Measurements from ENCODE around the gene P2RY6.

Gene P2RY6

DNA sequence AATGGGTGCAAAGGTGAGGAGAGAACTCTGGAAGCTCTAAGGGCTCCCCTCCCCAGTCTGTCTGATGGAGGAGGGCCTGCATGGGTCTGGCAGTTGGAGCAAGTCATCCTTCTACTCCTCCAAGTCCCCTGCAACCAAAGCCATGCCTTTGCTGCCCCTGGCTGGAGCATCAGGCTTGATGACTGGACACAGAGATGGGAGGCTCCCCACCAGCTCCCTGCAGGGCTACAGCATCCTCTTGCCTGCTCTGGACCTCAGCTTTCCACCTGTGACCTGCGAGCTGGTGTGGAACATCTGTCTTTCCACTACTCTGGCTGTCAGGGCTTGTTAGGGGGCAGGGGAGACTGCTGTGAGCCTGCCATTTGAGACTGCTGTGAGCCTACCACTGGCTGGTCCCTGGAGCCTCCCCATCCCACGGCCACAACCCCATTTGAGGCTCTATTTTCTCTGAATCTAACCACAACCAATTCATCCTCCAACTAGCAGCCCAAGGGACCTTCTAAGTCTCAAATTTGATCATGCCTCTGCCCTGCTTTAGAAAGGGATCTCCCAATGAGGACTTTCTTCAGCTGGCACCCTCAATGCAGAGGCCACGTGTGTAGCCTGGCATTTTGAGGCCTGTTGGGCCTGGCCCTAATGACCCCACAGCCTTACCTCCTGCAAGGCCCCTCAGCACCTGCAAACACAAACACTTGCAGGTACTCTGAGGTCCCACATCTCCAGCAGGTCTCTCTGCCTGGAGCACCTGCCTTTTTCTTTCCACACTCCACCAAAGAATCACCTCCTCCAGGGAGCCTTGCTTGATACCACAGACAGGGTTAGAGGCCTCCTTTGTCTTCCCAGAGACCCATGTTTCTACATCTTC lies 9.9 kb downstream of the P2RY6 start:
- no peak for DNase-seq

DNA sequence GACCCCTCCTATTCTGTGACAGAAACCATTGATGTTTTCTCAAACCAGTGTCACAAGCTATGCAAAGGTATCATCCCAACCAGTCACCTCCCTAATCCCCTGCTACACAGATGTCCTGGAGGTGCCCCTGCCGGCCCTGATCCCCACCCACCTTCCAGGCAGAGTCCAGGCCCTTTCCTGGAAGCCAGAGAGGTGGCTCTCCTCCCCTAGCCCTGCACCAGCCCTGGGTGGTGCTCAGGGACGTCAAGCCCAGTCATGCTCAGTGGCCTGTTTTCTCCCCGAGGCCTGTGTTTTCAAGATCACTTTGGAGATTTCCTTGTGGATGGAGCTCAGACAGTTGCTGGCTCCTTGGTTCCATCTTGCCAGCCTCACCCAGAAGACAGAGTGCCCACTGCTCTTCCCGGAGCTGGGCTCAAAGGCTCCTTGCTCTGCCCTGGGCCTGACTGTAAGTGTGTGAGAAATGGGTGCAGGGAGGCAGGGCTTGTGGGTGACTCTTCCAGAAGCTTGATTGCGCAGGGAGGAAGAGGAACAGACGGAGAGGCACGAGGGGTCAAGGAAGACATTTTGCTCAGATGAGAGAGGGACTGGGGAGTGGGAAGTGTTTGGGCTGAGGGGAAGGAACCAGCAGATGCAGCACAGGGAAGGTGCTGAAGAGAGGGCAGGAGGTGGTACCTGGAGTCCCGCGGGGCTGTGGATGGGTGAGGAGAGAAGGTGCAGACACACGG lies 11.3 kb downstream of the P2RY6 start:
- no peak for DNase-seq

DNA sequence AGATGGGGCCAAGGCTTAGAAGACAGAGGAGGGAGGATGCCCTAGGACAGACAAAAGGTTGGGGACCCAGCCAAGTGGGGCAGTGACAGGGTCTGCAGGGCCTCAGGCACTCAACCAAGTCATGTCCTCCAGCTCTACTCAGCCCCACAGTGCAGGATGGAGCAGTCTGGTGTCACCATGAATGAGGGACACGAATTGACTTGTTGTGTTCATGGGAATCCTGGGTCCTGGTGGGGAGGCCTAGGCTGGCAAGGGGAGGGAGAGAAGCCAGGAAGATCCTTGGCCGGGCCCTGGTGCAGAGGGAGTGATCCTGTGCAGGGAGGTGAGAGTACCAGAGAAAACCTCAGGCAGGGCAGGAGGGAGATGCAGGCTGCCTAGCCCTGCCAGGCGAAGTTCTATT lies 12.0 kb downstream of the P2RY6 start:
- no peak for DNase-seq

DNA sequence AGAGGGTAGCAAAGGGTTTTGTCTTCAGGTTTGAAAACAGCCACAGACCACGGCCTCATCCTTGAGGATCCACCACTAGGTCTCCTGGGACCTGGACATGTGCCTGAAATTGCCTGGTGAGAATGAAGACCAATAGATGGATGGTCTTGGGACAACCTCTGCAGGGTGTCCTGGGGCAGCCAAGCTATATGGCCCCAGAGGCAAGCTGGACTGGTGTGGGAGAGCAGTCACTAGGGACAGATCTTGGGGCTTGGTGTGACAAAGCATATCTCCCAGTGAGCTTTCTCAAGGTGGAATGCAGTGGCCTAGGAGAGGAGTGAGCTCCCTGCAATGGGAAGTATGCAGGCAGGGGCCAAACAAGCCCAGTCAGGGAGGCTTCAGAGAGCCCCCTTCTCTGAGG lies 13.6 kb downstream of the P2RY6 start:
- DNase-seq: no peak

DNA sequence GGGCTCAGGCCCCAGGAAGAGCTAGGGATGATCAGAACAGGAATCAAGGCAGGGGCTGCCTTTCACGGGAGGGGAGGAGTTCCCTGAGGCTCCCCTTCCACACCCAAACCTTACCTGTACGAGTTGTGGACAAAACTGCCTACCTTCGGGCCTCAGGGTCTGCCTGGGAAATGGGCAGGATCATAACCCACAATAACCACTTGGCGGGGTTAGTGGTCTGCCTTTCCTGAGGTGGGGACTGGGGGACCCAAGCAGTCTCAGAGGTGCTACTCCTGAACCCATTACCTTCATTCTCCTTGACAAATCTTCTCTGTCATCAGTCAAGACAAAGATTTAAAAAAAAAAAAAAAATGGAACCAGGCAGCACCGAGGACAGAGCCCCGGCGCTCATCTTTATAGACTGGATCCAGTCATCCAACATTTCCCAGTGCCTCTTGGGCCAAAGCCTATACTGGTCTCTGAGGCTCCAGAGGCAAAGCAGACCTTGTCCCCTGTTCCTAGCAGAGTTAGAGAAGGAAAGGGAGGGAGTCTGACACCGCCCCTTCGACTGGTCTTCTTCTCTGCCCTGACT lies 14.2 kb downstream of the P2RY6 start:
- no peak for DNase-seq

DNA sequence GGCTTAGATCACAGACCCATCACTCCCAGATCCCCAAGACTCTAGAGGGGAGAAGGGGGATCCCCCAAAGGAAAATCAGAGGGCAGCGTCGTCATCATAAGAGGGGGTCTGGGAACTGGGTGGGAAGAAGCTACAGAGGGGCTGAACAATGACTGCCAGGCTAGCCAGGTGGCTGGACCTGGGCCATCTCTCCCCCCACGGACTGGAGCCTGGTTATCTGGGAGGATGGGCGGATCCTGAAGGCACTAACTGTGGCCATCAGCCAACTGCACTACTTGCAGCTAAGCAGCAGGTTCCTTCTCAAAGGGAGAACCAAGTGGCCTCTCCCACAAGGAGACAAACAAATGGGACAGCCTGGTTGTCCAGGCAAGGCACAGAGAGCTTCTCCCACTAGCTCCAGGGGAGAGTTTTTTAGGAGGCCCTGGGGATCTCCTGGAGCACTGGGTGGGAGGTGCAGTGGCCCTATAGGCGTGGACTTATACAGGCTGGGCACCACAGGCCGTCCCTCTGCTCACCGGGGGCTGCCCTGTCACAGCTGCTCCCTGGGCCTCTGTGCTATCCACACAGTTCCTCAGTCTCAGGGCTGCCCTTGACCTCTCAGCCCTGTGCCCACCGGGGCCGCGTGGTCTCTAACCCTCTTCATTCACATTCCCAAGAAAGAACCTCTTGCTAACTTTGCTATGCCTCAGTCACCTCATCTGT lies 15.4 kb downstream of the P2RY6 start:
- DNase-seq: no peak

DNA sequence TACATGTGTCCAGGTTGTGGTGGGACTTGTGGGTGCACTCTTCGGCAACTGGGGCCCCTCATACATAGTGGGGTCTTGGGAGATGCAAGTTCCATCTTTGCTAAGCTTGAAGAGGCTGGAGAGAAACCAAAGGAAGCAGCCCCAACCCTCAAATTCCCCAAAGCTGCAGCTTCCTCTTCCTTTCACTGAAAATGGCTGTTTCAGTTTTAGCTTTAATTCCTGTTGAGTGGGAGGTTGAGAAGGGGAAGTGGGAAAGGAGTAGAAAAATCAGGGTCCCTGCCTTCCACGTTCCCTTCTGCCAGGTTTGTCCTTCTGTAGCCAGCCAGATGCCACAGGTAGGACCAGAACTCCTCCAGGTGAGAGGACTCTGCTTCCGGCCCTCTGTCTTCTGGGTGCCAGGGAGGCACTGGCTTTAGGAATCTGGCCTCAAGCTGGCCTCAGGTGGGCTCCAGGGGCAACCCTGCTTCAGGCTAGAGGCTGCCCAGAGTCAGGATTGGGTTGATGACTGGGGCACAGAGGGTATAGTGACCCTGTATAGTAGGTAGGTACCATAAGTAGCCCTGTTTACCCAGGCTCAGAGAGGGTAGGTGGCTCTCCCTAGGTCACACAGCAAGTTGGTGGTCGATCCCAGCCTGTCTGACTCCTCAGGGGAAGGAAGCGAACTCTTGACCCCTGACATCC lies 16.2 kb downstream of the P2RY6 start:
- no peak for DNase-seq

DNA sequence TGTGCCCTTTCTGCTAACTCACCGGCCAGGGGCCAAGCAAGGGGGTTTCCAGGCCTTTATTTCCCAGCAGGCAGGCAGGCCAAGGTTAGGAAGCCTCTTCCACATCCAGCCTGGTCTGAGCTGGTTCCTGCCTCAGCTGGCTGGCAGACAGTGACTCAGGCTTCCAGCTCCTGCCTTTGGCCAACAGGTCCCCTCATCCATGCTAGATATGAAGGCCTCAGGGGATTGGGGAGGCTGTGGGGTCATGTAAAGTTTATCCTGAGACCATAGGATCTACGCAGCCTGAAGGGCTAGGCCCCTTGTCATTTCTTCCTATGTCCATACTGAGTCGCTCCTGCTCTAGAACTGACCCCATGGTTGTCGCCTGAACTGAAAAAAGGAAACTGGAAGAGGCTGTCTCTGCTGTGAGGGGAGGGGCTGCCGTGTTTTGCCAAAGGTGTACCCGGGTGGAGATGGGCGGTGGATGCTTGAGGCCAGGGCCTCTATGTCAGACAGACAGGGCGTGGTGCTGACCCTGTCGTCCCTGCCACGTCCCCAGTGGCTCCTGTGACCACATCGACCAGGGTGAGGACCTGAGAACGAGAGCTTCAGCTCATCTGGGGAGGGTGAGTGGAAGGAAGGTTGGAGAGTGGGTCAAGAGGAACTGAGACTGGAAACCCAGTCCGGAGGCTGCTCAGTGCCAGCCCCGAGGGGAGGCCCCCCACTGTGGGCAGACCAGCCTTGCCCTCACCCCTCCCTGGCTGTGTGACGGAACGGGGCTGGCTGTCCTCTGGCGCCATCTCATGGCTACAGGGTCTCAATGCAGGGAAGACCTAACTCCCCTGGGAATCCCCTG lies 17.0 kb downstream of the P2RY6 start:
- no peak for DNase-seq

DNA sequence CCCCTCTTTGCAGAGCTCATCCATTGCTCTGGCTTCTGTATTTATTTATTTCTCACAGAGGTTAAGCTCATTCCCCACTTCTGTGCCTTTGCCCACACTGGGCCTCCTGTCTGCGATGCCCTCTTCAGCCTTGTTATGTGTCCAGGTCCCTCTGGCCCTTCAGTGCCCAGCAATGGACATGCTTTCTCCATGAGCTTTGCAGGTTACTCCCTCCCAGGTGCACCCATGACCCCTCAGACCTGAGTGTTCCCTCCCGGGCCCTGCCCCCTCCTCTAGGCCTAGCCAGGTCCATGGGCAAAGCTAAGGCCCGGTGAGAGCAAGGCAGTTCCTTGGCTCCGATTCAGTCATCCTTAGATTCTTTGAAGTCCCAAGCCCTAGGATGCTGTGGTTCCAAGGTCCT lies 18.4 kb downstream of the P2RY6 start:
- no peak for DNase-seq

DNA sequence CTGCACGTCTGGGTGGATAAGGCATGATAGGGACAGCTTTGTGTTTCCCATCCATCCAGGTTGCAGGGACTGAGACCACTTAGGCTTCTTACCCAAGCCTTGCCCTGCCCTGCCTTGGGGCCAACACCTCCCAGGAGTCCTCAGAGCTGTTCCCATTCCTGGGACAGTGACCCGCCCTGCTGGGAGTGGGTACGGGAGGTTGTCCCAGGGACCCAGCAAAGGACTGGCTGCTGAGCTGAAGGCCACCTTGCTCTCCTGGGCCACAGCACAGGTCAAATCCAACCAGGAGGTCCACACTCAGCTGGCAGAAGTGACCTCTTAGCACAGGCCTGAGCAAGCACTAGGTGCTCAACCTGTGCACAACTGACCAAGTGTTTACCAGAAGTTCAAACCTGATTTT lies 19.1 kb downstream of the P2RY6 start:
- DNase-seq: no peak

DNA sequence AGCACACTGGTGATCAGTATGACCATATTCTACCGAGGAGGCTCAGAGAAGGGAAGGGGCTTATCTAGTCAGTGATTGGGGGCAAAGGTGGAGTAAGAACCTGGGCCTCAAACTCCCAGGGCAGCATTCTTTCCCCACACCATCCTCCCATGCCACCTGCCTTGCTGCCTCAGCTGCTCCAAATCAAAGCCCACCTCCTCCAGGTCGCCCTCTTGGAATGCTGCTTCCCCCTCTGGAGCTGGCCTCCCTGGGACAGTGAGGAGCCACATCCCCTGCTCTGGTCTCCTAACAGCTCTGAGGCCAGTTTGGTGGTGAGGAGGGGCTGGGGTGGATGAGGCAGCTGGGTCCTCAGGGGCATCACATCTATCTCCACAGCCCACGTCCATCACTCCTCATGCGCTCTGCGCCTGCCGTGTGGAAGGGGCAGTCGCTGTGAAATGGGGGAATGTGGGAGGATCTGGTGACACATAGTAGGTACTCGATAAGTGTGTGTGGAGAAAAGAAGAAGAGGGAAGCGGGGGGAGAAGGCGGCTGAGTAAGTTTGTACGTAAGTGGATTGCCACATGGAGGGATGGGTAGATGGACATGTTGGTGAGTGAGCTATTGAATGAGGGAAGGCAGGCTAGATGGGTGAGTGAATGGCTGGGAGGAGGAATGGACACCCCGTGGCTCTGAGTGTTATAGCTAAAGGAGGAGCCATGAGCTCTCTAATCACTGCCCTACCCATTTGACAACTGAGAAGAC lies 19.8 kb downstream of the P2RY6 start:
- DNase-seq: no peak

DNA sequence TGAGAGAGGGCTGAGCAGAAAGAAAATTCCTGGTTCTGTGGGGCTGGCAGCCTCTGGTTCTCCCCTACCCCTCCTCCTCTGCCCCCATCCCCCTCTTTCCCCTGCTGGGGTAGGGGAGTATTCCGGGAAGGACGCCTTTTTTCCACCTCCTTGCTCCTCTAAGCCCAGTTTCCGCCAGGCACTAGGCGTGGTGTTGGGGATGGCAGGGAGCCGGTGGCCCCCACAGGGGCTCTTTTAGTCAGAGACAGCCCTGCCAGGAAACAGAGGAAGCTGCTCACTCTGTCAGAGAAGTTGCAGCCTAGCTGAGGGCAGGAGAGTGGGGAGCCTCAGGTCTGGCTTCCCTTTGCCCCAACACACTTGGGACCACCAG lies 20.4 kb downstream of the P2RY6 start:
- no peak for DNase-seq

DNA sequence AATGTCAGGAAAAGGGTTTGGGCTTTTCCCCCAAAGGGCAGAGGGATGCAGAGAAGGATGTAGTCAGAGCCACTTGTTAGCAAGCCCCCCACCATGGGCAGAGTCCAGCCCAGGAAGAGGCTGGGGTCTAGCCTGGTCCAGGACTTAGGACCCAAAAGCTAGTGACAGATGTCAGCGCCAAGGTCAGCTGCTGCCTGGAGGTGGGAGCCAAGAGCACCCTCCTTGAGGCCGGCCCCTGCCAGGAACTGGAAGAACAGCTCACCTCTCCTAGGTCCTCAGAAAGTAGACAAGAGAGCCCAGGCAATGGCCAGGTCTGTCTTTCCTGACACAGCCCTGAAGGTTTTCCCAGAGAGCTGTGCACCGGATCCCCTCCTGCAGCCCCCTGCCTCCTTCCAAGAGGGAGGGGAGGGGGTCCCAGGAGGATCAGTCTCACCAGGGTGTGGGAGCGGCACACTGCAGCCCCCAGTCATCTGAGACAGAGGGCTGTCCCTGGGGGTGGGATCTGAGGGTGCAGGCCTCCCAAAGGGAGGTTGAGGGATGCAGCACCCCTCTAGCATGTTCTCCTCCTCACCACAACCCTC lies 21.3 kb downstream of the P2RY6 start:
- no peak for DNase-seq

DNA sequence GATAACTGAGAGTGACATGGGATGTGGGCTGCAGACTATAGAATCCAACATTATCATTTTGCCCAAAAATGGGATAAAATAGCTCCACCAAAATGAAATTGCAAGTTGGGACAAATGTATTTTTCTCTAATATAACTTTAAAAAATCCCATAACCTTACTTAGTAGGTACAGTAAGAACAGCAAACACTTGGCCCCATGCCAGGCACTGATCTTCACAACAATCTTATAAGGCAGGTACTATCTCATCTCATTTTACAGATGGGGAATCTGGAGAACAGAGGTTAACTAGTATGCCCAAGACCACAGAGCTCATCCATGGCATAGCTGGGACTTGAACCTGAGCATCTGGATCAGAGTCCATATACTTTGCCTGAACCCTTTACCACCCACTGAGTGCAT lies 22.5 kb downstream of the P2RY6 start:
- DNase-seq: no peak

DNA sequence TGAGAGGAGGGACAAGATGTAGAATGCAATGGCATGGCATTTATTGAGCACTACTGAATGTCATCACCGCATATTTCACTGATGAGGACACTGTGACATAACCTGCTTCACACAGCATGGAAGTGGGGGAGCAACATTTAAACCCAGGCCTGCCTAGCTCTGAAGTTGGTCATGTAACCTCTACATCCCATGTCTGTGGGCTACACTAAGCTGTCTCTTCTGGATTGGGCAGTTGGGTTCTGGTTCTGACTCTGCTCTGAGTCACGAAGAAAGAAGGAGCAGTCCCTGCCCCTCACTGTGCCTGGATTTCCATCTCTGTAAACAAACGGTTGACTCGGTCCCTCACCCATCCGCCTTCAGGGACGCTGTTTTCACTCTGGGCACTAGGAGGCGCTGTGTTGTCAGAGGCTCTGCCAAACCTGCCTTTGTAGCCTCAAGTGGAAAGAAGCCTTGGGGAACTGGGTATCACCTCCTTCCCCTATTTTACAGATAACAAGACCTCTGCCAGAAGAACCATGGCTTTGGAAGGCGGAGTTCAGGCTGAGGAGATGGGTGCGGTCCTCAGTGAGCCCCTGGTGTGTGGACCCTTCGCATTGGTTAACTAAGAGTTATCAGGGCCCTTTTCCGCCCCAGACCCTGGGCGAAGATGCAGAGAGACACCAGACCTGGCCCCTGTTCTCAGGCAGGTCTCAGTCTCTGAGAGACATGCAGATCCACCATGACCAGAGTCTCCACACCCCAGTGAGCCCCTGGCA lies 23.3 kb downstream of the P2RY6 start:
- DNase-seq: no peak

DNA sequence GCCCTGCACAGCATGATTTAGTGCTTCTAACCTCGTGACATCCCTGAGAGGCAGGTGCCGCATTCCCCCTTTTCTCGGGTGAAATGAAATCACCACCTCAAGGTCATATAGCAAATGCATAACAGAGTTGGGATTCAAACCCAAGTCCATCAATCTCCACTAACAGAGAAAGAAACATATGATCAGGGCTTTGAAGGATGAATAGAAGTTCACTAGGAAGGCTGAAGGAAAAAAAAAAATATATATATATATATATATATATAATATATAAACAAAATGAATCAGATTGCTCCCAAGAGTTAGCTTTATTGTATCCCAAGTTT lies 23.8 kb downstream of the P2RY6 start:
- DNase-seq: no peak

DNA sequence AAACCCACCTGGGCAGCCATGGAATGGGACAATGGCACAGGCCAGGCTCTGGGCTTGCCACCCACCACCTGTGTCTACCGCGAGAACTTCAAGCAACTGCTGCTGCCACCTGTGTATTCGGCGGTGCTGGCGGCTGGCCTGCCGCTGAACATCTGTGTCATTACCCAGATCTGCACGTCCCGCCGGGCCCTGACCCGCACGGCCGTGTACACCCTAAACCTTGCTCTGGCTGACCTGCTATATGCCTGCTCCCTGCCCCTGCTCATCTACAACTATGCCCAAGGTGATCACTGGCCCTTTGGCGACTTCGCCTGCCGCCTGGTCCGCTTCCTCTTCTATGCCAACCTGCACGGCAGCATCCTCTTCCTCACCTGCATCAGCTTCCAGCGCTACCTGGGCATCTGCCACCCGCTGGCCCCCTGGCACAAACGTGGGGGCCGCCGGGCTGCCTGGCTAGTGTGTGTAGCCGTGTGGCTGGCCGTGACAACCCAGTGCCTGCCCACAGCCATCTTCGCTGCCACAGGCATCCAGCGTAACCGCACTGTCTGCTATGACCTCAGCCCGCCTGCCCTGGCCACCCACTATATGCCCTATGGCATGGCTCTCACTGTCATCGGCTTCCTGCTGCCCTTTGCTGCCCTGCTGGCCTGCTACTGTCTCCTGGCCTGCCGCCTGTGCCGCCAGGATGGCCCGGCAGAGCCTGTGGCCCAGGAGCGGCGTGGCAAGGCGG lies 24.5 kb downstream of the P2RY6 start:
- no peak for DNase-seq

DNA sequence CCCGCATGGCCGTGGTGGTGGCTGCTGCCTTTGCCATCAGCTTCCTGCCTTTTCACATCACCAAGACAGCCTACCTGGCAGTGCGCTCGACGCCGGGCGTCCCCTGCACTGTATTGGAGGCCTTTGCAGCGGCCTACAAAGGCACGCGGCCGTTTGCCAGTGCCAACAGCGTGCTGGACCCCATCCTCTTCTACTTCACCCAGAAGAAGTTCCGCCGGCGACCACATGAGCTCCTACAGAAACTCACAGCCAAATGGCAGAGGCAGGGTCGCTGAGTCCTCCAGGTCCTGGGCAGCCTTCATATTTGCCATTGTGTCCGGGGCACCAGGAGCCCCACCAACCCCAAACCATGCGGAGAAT lies 25.1 kb downstream of the P2RY6 start:
- no peak for DNase-seq

DNA sequence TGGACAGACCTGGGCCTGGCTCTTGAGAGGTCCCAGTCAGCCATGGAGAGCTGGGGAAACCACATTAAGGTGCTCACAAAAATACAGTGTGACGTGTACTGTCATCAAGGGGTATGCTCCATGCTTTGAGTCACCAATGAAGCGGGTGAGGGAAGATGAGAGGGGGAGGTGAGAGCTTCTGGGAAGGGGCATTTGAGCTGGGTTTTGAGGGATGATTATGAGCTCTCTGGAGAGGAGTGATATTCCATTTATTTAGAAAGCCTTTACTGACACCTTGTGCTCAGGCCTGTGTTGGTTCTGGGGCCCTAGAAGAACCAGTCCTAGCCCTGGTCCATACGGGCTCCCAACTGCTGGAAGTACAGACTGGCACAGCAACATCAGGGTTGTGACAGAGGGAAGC lies 25.6 kb downstream of the P2RY6 start:
- no peak for DNase-seq

DNA sequence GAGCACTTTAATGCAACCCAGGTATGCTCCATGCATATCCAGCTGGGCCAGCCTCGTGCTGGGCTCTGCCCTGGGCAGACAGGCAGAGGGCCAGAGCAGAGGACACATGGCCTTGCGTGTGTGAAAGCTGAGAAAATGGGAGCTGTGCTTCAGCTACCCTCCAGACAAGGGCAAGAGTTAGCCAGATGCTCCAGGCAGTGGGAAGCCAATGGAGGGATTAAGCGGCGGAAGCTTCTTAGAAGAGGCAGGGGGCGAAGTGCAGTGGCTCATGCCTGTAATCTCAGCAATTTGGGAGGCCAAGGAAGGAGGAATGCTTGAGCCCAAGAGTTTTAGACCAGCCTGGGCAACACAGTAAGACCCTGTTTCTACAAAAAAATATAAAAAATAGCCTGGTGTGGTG lies 26.1 kb downstream of the P2RY6 start:
- no peak for DNase-seq

Measured in cerebellar nuclear complex (tissue), 1 donor.